Right lobe of liver (tissue), 6 donors: ENCODE data around the gene GPC6. TPM values are rescaled to one million over a fixed set of nuclear protein-coding genes. Genes with fewer than 3 reads are reported as not detected.

Source experiments
- ATAC-seq, 4 donors: fragments of 200-7000 bp; cut with Tn5 transposase; one replicate each; pipeline ENCODE4 v1.9.1; 2020; ENCODE audit warnings: mild to moderate bottlenecking in 4 of 4, moderate library complexity in 4 of 4
- DNase-seq, 3 donors: peaks; one replicate each; pipeline ENCODE4 v3.0.0-alpha.2; 2020
- H3K27ac ChIP-seq, 3 donors: fragments of 200-600 bp; one replicate each; pipeline ENCODE4 v1.8.0; 2022
- H3K27me3 ChIP-seq, 2 donors: fragments of 200-600 bp; one replicate each; pipeline ENCODE4 v1.8.0; 2022
- H3K36me3 ChIP-seq, 4 donors: fragments of 200-600 bp; sonication (generic) in 1 of 4; one replicate each; pipeline versions ENCODE4 v1.5.1 to v1.8.0; 2017 to 2022; ENCODE audit warnings: control low read depth in 1 of 4
- H3K4me1 ChIP-seq, 4 donors: fragments of 200-600 bp; sonication (generic) in 1 of 4; one replicate each; pipeline versions ENCODE4 v1.5.1 to v1.8.0; 2017 to 2022; ENCODE audit warnings: control low read depth in 1 of 4
- H3K4me3 ChIP-seq, 3 donors: fragments of 200-600 bp; one replicate each; pipeline ENCODE4 v1.8.0; 2022
- H3K9me3 ChIP-seq, 4 donors: fragments of 200-600 bp; sonication (generic) in 1 of 4; one replicate each; pipeline versions ENCODE4 v1.5.1 to v1.8.0; 2017 to 2022; ENCODE audit warnings: control low read depth in 1 of 4
- POLR2A ChIP-seq: fragments of 450-650 bp; IDR thresholded peaks from one replicate; pipeline ENCODE4 v1.6.1; 2017; ENCODE audit warnings: antibody characterized with exemption, mild to moderate bottlenecking
- WGBS: methylation state at CpG from one replicate; pipeline ENCODE4 v1.1.6; 2018; ENCODE audit warnings: low coverage, low lambda C conversion rate; ENCODE audit not compliant: insufficient coverage; ENCODE audit errors: missing lambda C conversion rate; 5-methylcytosine and 5-hydroxymethylcytosine counted together
- intact Hi-C, 2 donors: fragments of 100-400 bp; cut with DNase I; formaldehyde crosslinking; loops; one replicate each; pipeline versions ENCODE4 v1.11.2 to v1.14.1; 2022
- total RNA-seq, 6 experiments: library from RNA; depleted of rRNA in 2 of 6; stranded (reverse); fragments of >200 nt in 2 of 6; fragmentation: NEBNext Ultra II Directional in 3 of 6; extraction: Animal tissue kit (Norgen Biotek cat#: 25700) in 3 of 6; gene quantifications; one replicate each; pipeline versions ENCODE4 v1.1.0 to v1.2.4, GENCODE V29; 2016 to 2023
- TF ChIP-seq, protein P1 (sequence below), 4 donors: fragments of 200-600 bp in 3 of 4; fragments of 450-650 bp in 1 of 4; IDR thresholded peaks; one replicate each; pipeline versions ENCODE4 v1.5.1 to v1.8.0; 2016 to 2022; ENCODE audit warnings: antibody characterized with exemption in 4 of 4, mild to moderate bottlenecking in 2 of 4
- donor health status: DM: no; HTN: yes; CAD: no.
- donor health status: DM: no; HTN: no; CAD: no.
- donor health status: DM: no; HTN: no; CAD: no.
- donor health status: DM: no; HTN: yes; CAD: no.
- donor health status: DM: no; HTN: yes; CAD: no.

Gene GPC6
- total RNA-seq, 6 experiments from 2014 or later: 18.6 to 30.1 (median 20.2) TPM

DNA sequence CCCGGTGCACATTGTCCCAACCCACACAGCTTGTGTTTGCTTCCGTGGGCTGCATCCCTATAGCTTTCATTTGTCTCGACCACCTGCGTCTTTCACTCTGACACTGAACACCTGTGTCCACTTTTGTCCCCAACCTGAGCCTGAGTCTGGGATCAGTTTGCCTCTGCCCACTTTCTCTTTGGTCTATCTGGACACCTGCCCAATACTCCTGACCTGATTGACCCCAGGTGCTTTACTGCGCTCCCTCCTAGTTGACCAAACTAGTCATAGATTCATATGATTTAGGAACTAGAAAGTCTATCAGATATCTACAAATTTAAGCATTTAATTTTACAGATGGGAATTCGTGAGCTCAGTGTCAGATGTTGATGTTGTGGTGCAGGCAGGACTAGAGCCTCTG is 1043.0 kb downstream of the GPC6 start:
- ATAC-seq (peak in 3 of 4 donors; percentile 23 to 83 (median 59)), DNase-seq (peak in 1 of 3 donors; percentile 18)
- Histone ChIP-seq H3K27me3 (no peaks in the 10 kb centered on the region), H3K36me3 (no peaks in the 10 kb centered on the region), H3K4me1 (peaks cover 0 to 3% (median 0%) of the 10 kb centered on the region in 4 donors), H3K4me3 (no peak overlapping the region), H3K27ac (no peak overlapping the region), H3K9me3 (no peaks in the 10 kb centered on the region)
- TF ChIP-seq, protein P1, sequence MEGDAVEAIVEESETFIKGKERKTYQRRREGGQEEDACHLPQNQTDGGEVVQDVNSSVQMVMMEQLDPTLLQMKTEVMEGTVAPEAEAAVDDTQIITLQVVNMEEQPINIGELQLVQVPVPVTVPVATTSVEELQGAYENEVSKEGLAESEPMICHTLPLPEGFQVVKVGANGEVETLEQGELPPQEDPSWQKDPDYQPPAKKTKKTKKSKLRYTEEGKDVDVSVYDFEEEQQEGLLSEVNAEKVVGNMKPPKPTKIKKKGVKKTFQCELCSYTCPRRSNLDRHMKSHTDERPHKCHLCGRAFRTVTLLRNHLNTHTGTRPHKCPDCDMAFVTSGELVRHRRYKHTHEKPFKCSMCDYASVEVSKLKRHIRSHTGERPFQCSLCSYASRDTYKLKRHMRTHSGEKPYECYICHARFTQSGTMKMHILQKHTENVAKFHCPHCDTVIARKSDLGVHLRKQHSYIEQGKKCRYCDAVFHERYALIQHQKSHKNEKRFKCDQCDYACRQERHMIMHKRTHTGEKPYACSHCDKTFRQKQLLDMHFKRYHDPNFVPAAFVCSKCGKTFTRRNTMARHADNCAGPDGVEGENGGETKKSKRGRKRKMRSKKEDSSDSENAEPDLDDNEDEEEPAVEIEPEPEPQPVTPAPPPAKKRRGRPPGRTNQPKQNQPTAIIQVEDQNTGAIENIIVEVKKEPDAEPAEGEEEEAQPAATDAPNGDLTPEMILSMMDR (IDR thresholded peaks at IDR 0.05): no peak
- 53% methylated on average over 6 of the region's 6 CpGs for WGBS
- intact Hi-C loops: no loop called here

DNA sequence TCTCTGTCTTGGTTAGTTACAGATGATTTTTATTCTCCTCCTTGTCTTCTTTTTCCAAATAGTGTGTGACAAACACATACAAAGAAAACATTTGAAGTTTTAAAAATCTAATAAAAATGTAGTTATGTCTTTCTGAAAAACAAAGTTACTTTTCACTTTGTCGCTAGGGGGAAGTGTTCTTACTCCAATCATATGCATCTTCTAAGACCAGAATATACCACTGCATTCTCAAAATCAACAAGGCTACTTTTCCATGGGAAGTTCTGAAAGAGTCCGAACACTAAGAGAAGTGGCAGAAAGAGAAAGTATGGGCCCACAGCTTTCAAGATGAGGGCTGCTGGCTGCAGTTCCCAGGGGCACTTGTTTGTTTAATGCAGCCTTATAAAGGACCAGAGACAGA is 1043.9 kb downstream of the GPC6 start:
- intact Hi-C loops: no loop called here
- ATAC-seq: no peak
- DNase-seq: no peak
- H3K27me3 ChIP-seq: no peaks in the 10 kb centered on the region
- no peaks in the 10 kb centered on the region for H3K9me3 ChIP-seq
- H3K4me1 ChIP-seq: peaks cover 0 to 3% (median 0%) of the 10 kb centered on the region in 4 donors
- TF ChIP-seq, protein P1 (IDR thresholded peaks at IDR 0.05): no peak
- TF ChIP-seq POLR2A: no peak
- 94% methylated on average over 2 of the region's 2 CpGs for WGBS
- H3K4me3 ChIP-seq: no peak overlapping the region
- no peak overlapping the region for H3K27ac ChIP-seq
- H3K36me3 ChIP-seq: no peaks in the 10 kb centered on the region

DNA sequence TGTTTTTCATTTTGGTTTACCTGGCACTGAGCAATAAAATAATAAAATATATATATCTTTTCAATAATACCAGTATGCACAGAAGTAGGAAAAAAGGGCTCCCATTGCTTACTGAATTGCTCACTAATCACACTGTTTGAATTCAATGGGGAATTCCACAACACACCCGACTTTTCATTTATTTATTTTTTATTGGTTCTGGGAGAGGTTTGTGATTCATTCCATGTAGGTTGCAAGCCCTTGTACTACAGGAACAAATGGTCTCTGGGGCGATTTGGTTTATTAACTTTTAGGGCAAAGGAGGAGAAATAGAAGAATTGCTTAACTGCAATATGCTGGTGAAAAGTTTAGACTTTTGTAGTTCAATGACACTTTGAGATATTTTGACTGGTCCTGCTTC is 1045.4 kb downstream of the GPC6 start:
- intact Hi-C loops: no loop called here
- Histone ChIP-seq H3K27me3 (no peaks in the 10 kb centered on the region), H3K9me3 (no peaks in the 10 kb centered on the region), H3K4me3 (no peak overlapping the region), H3K27ac (no peak overlapping the region), H3K36me3 (no peaks in the 10 kb centered on the region), H3K4me1 (peaks cover 0 to 3% (median 0%) of the 10 kb centered on the region in 4 donors)
- peak in 1 of 4 donors; percentile 48 for ATAC-seq
- 26% methylated on average over 2 of the region's 2 CpGs for WGBS
- DNase-seq: no peak
- no peak for TF ChIP-seq POLR2A
- TF ChIP-seq, protein P1 (IDR thresholded peaks at IDR 0.05): no peak

DNA sequence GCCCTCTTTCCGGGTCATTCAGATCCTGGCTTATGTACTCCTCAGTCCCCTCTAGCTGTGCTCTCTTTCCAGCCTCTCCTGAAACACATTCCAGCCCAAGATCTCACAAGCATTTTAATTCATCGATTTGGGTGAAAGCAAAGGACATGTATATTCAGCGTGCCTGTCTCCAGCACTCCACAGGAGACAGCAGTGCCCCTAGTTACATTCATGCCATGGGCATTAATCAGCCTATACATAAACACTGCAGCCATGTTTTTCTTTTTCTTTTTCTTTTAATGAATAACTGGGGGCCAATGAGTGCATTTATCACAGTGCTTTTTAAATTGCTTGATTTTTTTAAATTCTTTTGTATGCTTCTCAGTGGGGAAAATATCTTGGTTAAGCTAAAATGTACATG is 1053.7 kb downstream of the GPC6 start:
- no peaks in the 10 kb centered on the region for H3K36me3 ChIP-seq
- ATAC-seq (no peak), DNase-seq (no peak)
- H3K4me1 ChIP-seq: no peaks in the 10 kb centered on the region
- intact Hi-C loops: no loop called here
- TF ChIP-seq, protein P1 (IDR thresholded peaks at IDR 0.05): no peak
- no peak for TF ChIP-seq POLR2A
- no peaks in the 10 kb centered on the region for H3K9me3 ChIP-seq
- 69% methylated on average over 3 of the region's 3 CpGs for WGBS
- H3K4me3 ChIP-seq: no peak overlapping the region
- H3K27ac ChIP-seq: no peak overlapping the region
- H3K27me3 ChIP-seq: no peaks in the 10 kb centered on the region

DNA sequence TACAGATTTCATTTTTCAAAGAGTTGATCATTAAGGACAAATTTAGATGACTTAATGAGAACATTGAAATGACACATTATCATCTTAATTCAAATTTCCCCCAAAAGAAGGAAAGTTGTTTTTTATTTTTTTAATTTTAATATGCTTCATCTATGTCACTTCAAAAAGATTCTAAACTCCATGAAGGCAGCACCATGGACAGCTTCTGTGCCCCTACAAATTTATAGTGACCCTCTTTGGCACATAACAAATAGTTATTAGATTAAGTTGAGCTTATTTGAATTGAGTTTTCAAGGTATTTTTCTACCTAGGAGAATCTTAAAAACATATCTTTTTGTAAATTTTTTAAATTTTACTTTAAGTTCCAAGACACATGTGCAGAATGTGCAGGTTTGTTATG is 1054.2 kb downstream of the GPC6 start:
- H3K27ac ChIP-seq: no peak overlapping the region
- intact Hi-C loops: no loop called here
- no peaks in the 10 kb centered on the region for H3K36me3 ChIP-seq
- TF ChIP-seq, protein P1 (IDR thresholded peaks at IDR 0.05): no peak
- TF ChIP-seq POLR2A: no peak
- no peak for ATAC-seq
- no peak for DNase-seq
- H3K9me3 ChIP-seq: no peaks in the 10 kb centered on the region
- no peaks in the 10 kb centered on the region for H3K27me3 ChIP-seq
- H3K4me3 ChIP-seq: no peak overlapping the region
- no peaks in the 10 kb centered on the region for H3K4me1 ChIP-seq
